Measurements from ENCODE around the gene NFE2L3.
"Not testable (repeated sequence)": the region's sequence is repeated elsewhere in the genome, so short reads cannot be mapped to it uniquely, and the experiment has no call there.

The NFE2L3 gene

DNA sequence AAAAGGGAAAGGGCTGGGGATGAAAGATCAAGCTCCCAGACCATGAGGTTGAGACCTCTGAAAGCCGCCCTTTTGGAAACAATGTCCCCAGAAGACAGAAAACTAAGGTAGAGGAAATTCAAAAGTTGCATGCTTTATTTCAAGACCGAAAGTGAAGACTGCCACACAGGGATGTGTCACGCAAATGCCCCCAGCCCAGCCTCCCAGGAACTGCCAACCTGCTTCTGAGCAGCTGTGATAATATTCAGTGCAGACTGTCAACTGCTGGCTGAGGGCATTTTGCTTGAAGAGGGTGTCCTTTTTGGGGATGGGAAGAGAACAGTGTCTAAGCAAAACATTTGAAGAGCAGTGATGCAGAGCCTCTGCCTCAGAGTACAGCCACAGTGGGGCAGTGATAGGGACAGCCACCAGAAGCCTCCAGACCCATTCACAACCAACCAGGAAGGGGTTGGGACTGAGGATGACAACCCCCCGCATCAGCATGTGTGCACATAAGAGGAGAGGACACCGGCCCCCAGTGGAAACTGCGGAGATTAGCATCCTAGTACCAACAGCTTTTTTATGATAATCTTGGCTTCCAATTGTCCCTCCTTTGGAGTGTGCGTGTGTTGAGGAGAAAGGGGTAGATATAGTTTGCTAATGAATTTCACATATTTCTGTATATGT is 34.7 kb upstream of the NFE2L3 start:
- no peak for DNase-seq (ENCODE audit: low read depth)
- no peak overlapping the region for H3K4me3 ChIP-seq (ENCODE audit: low read length)
- TF ChIP-seq, protein P1, sequence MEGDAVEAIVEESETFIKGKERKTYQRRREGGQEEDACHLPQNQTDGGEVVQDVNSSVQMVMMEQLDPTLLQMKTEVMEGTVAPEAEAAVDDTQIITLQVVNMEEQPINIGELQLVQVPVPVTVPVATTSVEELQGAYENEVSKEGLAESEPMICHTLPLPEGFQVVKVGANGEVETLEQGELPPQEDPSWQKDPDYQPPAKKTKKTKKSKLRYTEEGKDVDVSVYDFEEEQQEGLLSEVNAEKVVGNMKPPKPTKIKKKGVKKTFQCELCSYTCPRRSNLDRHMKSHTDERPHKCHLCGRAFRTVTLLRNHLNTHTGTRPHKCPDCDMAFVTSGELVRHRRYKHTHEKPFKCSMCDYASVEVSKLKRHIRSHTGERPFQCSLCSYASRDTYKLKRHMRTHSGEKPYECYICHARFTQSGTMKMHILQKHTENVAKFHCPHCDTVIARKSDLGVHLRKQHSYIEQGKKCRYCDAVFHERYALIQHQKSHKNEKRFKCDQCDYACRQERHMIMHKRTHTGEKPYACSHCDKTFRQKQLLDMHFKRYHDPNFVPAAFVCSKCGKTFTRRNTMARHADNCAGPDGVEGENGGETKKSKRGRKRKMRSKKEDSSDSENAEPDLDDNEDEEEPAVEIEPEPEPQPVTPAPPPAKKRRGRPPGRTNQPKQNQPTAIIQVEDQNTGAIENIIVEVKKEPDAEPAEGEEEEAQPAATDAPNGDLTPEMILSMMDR (IDR thresholded peaks at IDR 0.05; ENCODE audit: insufficient read depth, low read depth, low read length, missing control alignments) = no peak

DNA sequence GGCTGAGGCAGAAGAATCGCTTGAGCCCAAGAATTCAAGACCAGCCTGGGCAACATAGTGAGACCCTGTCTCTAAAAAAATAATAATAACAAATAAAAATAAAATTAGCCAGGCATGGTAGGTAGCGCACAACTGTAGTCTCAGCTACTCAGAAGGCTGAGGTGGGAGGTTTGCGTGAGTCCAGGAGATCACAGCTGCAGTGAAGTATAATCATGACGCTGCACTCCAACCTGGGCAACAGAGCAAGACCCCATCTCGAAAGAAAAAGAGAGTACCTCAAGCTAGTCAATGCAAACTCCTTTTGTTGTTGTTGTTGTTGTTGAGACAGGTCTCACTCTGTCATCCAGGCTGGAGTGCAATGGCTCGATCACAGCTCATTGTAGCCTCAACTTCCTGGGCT is 34.0 kb upstream of the NFE2L3 start:
- no peak overlapping the region for H3K4me3 ChIP-seq (ENCODE audit: low read length)
- TF ChIP-seq, protein P1 (IDR thresholded peaks at IDR 0.05; ENCODE audit: insufficient read depth, low read depth, low read length, missing control alignments) = no peak
- no peak for DNase-seq (ENCODE audit: low read depth)

DNA sequence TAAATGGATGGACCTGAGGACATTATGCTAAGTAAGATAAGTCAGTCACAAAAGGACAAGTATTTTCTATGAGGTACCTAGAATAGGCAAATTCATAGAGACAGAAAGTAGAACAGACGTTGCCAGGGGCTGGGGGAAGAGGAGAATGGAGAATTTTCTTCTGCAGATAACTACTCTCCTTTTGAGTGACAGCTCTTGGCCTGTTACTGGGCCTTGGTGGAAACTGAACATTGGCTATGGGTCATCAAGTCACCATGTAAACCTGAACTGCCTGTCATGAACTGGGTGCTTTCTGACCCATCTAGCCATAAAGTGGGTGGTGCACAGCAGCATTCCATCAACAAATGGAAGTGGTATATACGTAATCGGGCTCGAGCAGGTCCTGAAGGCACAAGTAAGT is 29.3 kb upstream of the NFE2L3 start:
- TF ChIP-seq, protein P1 (IDR thresholded peaks at IDR 0.05; ENCODE audit: insufficient read depth, low read depth, low read length, missing control alignments) = no peak
- no peak overlapping the region for H3K4me3 ChIP-seq (ENCODE audit: low read length)
- no peak for DNase-seq (ENCODE audit: low read depth)

DNA sequence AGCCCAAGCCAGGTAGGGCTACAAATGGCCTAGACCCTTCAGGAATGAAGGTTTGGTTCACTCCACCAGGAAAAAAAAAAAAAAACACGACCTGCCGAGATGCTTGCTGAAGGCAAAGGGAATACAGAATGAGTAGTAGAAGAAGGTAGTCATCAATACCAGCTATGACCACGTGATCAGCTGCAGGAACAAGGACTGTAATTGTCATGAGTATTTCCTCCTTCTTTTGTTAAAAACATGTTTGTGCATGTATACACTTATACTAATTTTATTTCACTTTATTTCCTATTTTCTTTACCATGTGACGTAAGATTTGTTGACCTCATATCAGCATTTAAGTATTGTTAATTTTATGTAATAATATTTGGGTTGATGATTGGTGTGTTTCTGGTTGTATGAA is 27.2 kb upstream of the NFE2L3 start:
- DNase-seq (ENCODE audit: low read depth) = peak; percentile 59
- not testable (repeated sequence) for H3K4me3 ChIP-seq (ENCODE audit: low read length)

DNA sequence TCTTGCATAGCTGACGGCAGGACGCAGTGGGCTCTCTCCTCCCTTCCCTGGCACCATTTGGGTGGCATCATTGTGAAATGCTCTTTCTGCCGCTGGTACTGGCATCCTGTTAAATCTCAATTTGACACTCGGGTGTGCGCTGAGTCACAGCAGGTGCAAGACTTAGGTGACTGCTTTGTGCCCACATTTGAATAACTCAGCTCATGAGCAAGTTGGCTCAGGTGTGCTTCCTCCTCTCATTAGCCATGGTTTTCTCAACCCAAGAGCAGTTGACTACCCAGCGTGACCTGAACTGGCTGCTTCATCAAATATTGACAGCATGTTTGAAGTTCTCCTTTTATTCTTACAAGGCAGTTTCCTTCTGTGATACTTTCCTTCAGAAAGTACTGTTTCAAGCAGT is 24.6 kb upstream of the NFE2L3 start:
- no peak overlapping the region for H3K4me3 ChIP-seq (ENCODE audit: low read length)
- peak; percentile 60 for DNase-seq (ENCODE audit: low read depth)
- TF ChIP-seq, protein P1 (IDR thresholded peaks at IDR 0.05; ENCODE audit: insufficient read depth, low read depth, low read length, missing control alignments) = no peak

DNA sequence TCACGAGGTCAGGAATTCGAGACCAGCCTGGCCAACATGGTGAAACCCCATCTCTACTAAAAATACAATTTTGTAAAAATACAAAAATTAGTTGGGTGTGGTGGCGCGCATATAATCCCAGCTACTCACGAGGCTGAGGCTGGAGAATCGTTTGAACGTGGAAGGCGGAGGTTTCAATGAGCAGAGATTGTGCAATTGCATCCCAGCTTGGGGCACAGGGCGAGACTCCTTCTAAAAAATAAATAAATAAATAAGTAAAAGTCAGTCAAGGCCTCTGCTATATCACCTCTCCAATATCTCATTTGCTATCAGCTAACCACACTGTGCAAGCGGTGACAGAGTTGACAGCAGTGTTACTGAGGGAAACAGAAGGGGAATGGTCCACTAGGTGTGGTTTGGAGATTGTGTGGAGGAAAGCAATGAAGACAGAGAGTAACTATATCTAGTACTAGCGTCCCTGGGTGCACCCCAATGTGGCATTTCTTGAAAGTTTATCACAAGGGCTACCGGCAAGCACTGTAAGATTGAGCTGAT is 20.9 kb upstream of the NFE2L3 start:
- H3K4me3 ChIP-seq (ENCODE audit: low read length) = no peak overlapping the region
- TF ChIP-seq, protein P1 (IDR thresholded peaks at IDR 0.05; ENCODE audit: insufficient read depth, low read depth, low read length, missing control alignments) = no peak
- DNase-seq (ENCODE audit: low read depth) = no peak

DNA sequence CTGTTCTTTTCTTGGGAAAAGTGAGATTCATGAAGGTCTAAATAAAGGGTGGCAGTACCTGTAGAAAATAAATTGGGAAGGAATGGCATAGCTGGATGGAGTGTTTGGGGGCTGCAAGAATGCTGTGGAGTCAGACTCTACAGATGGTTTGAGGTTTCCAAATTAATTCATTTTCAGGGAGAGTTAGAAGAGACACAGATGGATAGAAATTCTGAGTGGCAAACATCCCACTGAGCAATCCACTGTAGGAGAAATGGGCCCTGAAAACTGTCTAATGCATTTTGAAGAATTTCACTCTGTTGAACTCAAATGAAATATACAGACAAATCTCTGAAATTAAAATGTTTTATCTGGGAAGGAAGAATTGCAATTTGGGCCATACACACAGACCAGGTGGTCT is 16.9 kb upstream of the NFE2L3 start:
- TF ChIP-seq, protein P1 (IDR thresholded peaks at IDR 0.05; ENCODE audit: insufficient read depth, low read depth, low read length, missing control alignments) = no peak
- DNase-seq (ENCODE audit: low read depth) = no peak
- no peak overlapping the region for H3K4me3 ChIP-seq (ENCODE audit: low read length)

Data from epithelial cell of esophagus (primary cell).